Nephron (organoid): ENCODE results near the gene ADARB2.

Source experiments
- H3K27ac Mint-ChIP-seq, 3 experiments: 2 replicates each; pipeline ENCODE4 v1.8.0; 2020; ENCODE audit warnings: mixed read lengths in 3 of 3, mild to moderate bottlenecking in 2 of 3, moderate library complexity in 1 of 3
- H3K27me3 Mint-ChIP-seq: 2 replicates; pipeline ENCODE4 v1.8.0; 2021; ENCODE audit warnings: low read depth, mild to moderate bottlenecking, moderate library complexity, mixed read lengths
- H3K36me3 Mint-ChIP-seq: 2 replicates; pipeline ENCODE4 v1.8.0; 2020; ENCODE audit warnings: low read depth, mixed read lengths
- H3K4me1 Mint-ChIP-seq: 2 replicates; pipeline ENCODE4 v1.8.0; 2020; ENCODE audit warnings: mixed read lengths
- H3K4me3 Mint-ChIP-seq, 3 experiments: 2 replicates each; pipeline ENCODE4 v1.8.0; 2020; ENCODE audit warnings: mild to moderate bottlenecking in 3 of 3, mixed read lengths in 3 of 3, moderate library complexity in 2 of 3
- H3K9me3 Mint-ChIP-seq: 2 replicates; pipeline ENCODE4 v1.8.0; 2020; ENCODE audit warnings: mixed read lengths
- CTCF ChIP-seq, 3 experiments: fragments of 200-600 bp; sonication (generic); IDR thresholded peaks; one replicate each; pipeline ENCODE4 v1.5.0; 2021; ENCODE audit warnings: antibody characterized with exemption in 3 of 3; ENCODE audit not compliant: unreplicated experiment in 3 of 3

Gene ADARB2

GRCh38 chr10:1393481-1393880, 343.8 kb downstream of the ADARB2 start:
- Mint-ChIP-seq H3K9me3 (peaks cover 6% of the 10 kb centered on the region), H3K4me1 (no peaks in the 10 kb centered on the region), H3K27me3 (peaks cover 17% of the 10 kb centered on the region), H3K36me3 (no peaks in the 10 kb centered on the region), H3K27ac (no peak overlapping the region), H3K4me3 (no peak overlapping the region)
- no peak for TF ChIP-seq CTCF (IDR thresholded peaks at IDR 0.05; ENCODE audit: unreplicated experiment in 3 of 3)

- peaks cover 6% of the 10 kb centered on the region for H3K9me3 Mint-ChIP-seq
- H3K27me3 Mint-ChIP-seq: peaks cover 17% of the 10 kb centered on the region
- no peak overlapping the region for H3K4me3 Mint-ChIP-seq
- H3K36me3 Mint-ChIP-seq: no peaks in the 10 kb centered on the region
- H3K27ac Mint-ChIP-seq: no peak overlapping the region
- no peaks in the 10 kb centered on the region for H3K4me1 Mint-ChIP-seq
- TF ChIP-seq CTCF (IDR thresholded peaks at IDR 0.05; ENCODE audit: unreplicated experiment in 3 of 3): no peak
Measured at GRCh38 chr10:1392127-1392526, 345.2 kb downstream of the ADARB2 start.

- H3K27ac Mint-ChIP-seq: no peak overlapping the region
- H3K9me3 Mint-ChIP-seq: peaks cover 12% of the 10 kb centered on the region
- TF ChIP-seq CTCF (IDR thresholded peaks at IDR 0.05; ENCODE audit: unreplicated experiment in 3 of 3): no peak
- peaks cover 12% of the 10 kb centered on the region for H3K27me3 Mint-ChIP-seq
- no peaks in the 10 kb centered on the region for H3K36me3 Mint-ChIP-seq
- no peaks in the 10 kb centered on the region for H3K4me1 Mint-ChIP-seq
- H3K4me3 Mint-ChIP-seq: no peak overlapping the region
Measured at GRCh38 chr10:1390200-1390599, 347.1 kb downstream of the ADARB2 start.

- Mint-ChIP-seq H3K4me3 (no peak overlapping the region), H3K9me3 (peaks cover 16% of the 10 kb centered on the region), H3K4me1 (peaks cover 17% of the 10 kb centered on the region), H3K27ac (no peak overlapping the region), H3K36me3 (no peaks in the 10 kb centered on the region), H3K27me3 (peaks cover 28% of the 10 kb centered on the region)
- no peak for TF ChIP-seq CTCF (IDR thresholded peaks at IDR 0.05; ENCODE audit: unreplicated experiment in 3 of 3)
Measured at GRCh38 chr10:1384026-1384425, 353.3 kb downstream of the ADARB2 start.

GRCh38 chr10:1382711-1383110, 354.6 kb downstream of the ADARB2 start:
- Mint-ChIP-seq H3K27me3 (peaks cover 42% of the 10 kb centered on the region), H3K27ac (no peak overlapping the region), H3K36me3 (no peaks in the 10 kb centered on the region), H3K9me3 (peaks cover 12% of the 10 kb centered on the region), H3K4me1 (peaks cover 28% of the 10 kb centered on the region), H3K4me3 (no peak overlapping the region)
- TF ChIP-seq CTCF (IDR thresholded peaks at IDR 0.05; ENCODE audit: unreplicated experiment in 3 of 3): no peak

- Mint-ChIP-seq H3K4me1 (peaks cover 35% of the 10 kb centered on the region), H3K27ac (no peak overlapping the region), H3K4me3 (no peak overlapping the region), H3K36me3 (no peaks in the 10 kb centered on the region), H3K27me3 (peaks cover 52% of the 10 kb centered on the region), H3K9me3 (peaks cover 10% of the 10 kb centered on the region)
- no peak for TF ChIP-seq CTCF (IDR thresholded peaks at IDR 0.05; ENCODE audit: unreplicated experiment in 3 of 3)
Measured at GRCh38 chr10:1381339-1381738, 356.0 kb downstream of the ADARB2 start.
